Endothelial cell of umbilical vein (primary cell): ENCODE results near the gene ADAM33. TPM values are rescaled to one million over a fixed set of nuclear protein-coding genes. Genes with fewer than 3 reads are reported as not detected.

Experiments used
- BruUV-seq: library from RNA; stranded (reverse); fragments of 400-500 nt; replicated peaks from 2 replicates; lab custom pipeline; 2021; lab: Mats Ljungman, UMichigan
- CTCF ChIA-PET: fragments of 300-600, 350-600 bp; sonication (Branson Sonifier 250); formaldehyde crosslinking; loops from one replicate; lab custom pipeline; 2021; ENCODE audit warnings: antibody characterized with exemption, inconsistent platforms; lab: Charles Lee
- POLR2A ChIA-PET: fragments of 300-600, 350-600 bp; sonication (Branson Sonifier 250); formaldehyde crosslinking; loops from one replicate; lab custom pipeline; 2021; ENCODE audit warnings: antibody characterized with exemption, inconsistent platforms; lab: Charles Lee
- DNase-seq: peaks from one replicate; pipeline ENCODE4 v3.0.0-alpha.2; 2011; ENCODE audit warnings: low read depth, low spot score
- FAIRE-seq: peaks from 2 replicates; lab custom pipeline; 2011; peaks lifted over from hg19 to GRCh38; lab: Jason Lieb, UNC
- H2AFZ ChIP-seq: 2 replicates; pipeline ENCODE4 v1.6.0; 2012; ENCODE audit warnings: low read depth, low read length, control low read depth, inconsistent platforms
- H3K27ac ChIP-seq: 2 replicates; pipeline ENCODE4 v1.5.1; 2011; ENCODE audit warnings: low read depth, mild to moderate bottlenecking, control low read depth, low read length, moderate library complexity; ENCODE audit not compliant: insufficient read depth
- H3K27me3 ChIP-seq, 2 experiments: 2 replicates each; pipeline versions ENCODE4 v1.6.0 to v1.6.1; 2011; ENCODE audit warnings: low read length in 2 of 2, mixed read lengths in 1 of 2; ENCODE audit not compliant: control insufficient read depth in 2 of 2, insufficient read depth in 2 of 2
- H3K36me3 ChIP-seq, 2 experiments: 2 replicates in 1 of 2; 3 replicates in 1 of 2; pipeline ENCODE4 v1.5.1; 2011; ENCODE audit warnings: low read length in 2 of 2, mild to moderate bottlenecking in 1 of 2, moderate library complexity in 1 of 2; ENCODE audit not compliant: control insufficient read depth in 2 of 2, insufficient read depth in 2 of 2; ENCODE audit errors: extremely low read depth in 1 of 2
- H3K4me1 ChIP-seq: 3 replicates; pipeline ENCODE4 v1.5.1; 2011; ENCODE audit warnings: mild to moderate bottlenecking, low read length; ENCODE audit not compliant: control insufficient read depth, insufficient read depth; ENCODE audit errors: extremely low read depth
- H3K4me2 ChIP-seq: 2 replicates; pipeline ENCODE4 v1.6.1; 2011; ENCODE audit warnings: low read length, control low read depth, mixed read lengths; ENCODE audit not compliant: insufficient read depth
- H3K4me3 ChIP-seq, 3 experiments: fragments of 200-600 bp in 1 of 3; sonication (generic), shearing (Covaris generic) in 1 of 3; replicated peaks in 1 of 3; 2 replicates each; pipeline ENCODE4 v1.5.1; 2011 to 2016; ENCODE audit warnings: control low read depth in 3 of 3, low read length in 3 of 3, mild to moderate bottlenecking in 2 of 3, inconsistent platforms in 1 of 3, low read depth in 1 of 3, moderate library complexity in 1 of 3; ENCODE audit not compliant: insufficient read depth in 1 of 3
- H3K79me2 ChIP-seq: 2 replicates; pipeline ENCODE4 v1.6.0; 2012; ENCODE audit warnings: low read length, inconsistent platforms; ENCODE audit not compliant: control insufficient read depth, insufficient read depth
- H3K9ac ChIP-seq: replicated peaks from 2 replicates; pipeline ENCODE3; 2011; ENCODE audit warnings: low read length, control low read depth; ENCODE audit not compliant: insufficient read depth; ENCODE audit errors: extremely low read depth
- H3K9me1 ChIP-seq: replicated peaks from 3 replicates; pipeline ENCODE4 v1.6.0; 2011; ENCODE audit warnings: mild to moderate bottlenecking, low read length; ENCODE audit not compliant: control insufficient read depth, insufficient read depth; ENCODE audit errors: extremely low read depth
- H3K9me3 ChIP-seq: replicated peaks from 2 replicates; pipeline ENCODE4 v1.5.1; 2012; ENCODE audit warnings: low read length, inconsistent platforms; ENCODE audit not compliant: control insufficient read depth, insufficient read depth
- H4K20me1 ChIP-seq: replicated peaks from 2 replicates; pipeline ENCODE3; 2011; ENCODE audit warnings: mild to moderate bottlenecking, low read length; ENCODE audit not compliant: control insufficient read depth, insufficient read depth; ENCODE audit errors: extremely low read depth
- EZH2 ChIP-seq: IDR thresholded peaks from 2 replicates; pipeline ENCODE4 v1.6.1; 2012; ENCODE audit warnings: borderline replicate concordance, low read depth, mild to moderate bottlenecking, moderate library complexity, low read length, inconsistent platforms; ENCODE audit not compliant: severe bottlenecking
- FOS ChIP-seq: IDR thresholded peaks from 2 replicates; pipeline ENCODE4 v1.6.1; 2011; ENCODE audit warnings: mild to moderate bottlenecking, low read length, moderate library complexity, borderline replicate concordance; ENCODE audit not compliant: insufficient read depth
- GATA2 ChIP-seq: IDR thresholded peaks from 2 replicates; pipeline ENCODE4 v1.7.0; 2011; ENCODE audit warnings: low read depth, mild to moderate bottlenecking, moderate library complexity, mixed read lengths, low read length; ENCODE audit not compliant: insufficient read length, insufficient read depth
- JUN ChIP-seq: IDR thresholded peaks from 2 replicates; pipeline ENCODE4 v1.6.1; 2011; ENCODE audit warnings: borderline replicate concordance, low read depth; ENCODE audit not compliant: insufficient read length, insufficient read depth
- MYC ChIP-seq: IDR thresholded peaks from one replicate; pipeline ENCODE4 v1.6.1; 2011; ENCODE audit warnings: mild to moderate bottlenecking, low read depth, low read length
- POLR2A ChIP-seq: IDR thresholded peaks from 2 replicates; pipeline ENCODE4 v1.6.1; 2012; ENCODE audit warnings: low read depth, mild to moderate bottlenecking, control low read depth, low read length
- POLR2AphosphoS5 ChIP-seq: IDR thresholded peaks from 2 replicates; pipeline ENCODE4 v1.6.1; 2012; ENCODE audit warnings: low read depth, mild to moderate bottlenecking, control low read depth, low read length, moderate library complexity; ENCODE audit not compliant: insufficient read depth
- dilution Hi-C: fragments of 300-500 bp; cut with MboI; formaldehyde crosslinking; loops from one replicate; pipeline ENCODE4 v1.15.0; 2019; ENCODE audit warnings: low sequenced_read_pairs; ENCODE audit not compliant: extremely low pct_ligation_motif_present
- intact Hi-C: fragments of 100-400 bp; cut with micrococcal nuclease; formaldehyde crosslinking; loops from one replicate; pipeline ENCODE4 v1.10.0; 2022
- polyA plus RNA-seq, 4 experiments: library from polyadenylated mRNA; depleted of rRNA in 3 of 4; stranded (reverse) in 3 of 4; unstranded in 1 of 4; fragments of >200 nt; gene quantifications; 2 replicates each; pipeline versions ENCODE4 v1.2.1 to v1.2.3, GENCODE V29; 2011 to 2012; ENCODE audit warnings: missing spikeins in 1 of 4
- total RNA-seq: library from RNA; stranded (reverse); gene quantifications from 2 replicates; pipeline ENCODE4 v1.2.3, GENCODE V29; 2021
- TF ChIP-seq, protein P1 (sequence below): IDR thresholded peaks from 2 replicates; pipeline ENCODE4 v1.6.1; 2011; ENCODE audit not compliant: insufficient read depth, insufficient read length
- TF ChIP-seq, protein P2 (sequence below), 2 donors: IDR thresholded peaks; 1 replicate in 1 of 2; 2 replicates in 1 of 2; pipeline ENCODE4 v1.5.1; 2011; ENCODE audit warnings: low read length in 2 of 2, mild to moderate bottlenecking in 2 of 2, moderate library complexity in 2 of 2, control low read depth in 1 of 2, inconsistent platforms in 1 of 2, low read depth in 1 of 2; ENCODE audit not compliant: insufficient read depth in 1 of 2; ENCODE audit errors: extremely low read depth in 1 of 2

The ADAM33 gene
- total and polyA plus RNA-seq, 2 donors (not counting 3 experiments of a cell fraction or from before 2014, with no cell fraction given): 0.06 to 0.18 TPM

GRCh38 chr20:3696745-3697587 lies 15.2 kb upstream of the ADAM33 start:
- Histone ChIP-seq H3K79me2 (no peaks in the 10 kb centered on the region), H3K36me3 (no peaks in the 10 kb centered on the region), H3K27ac (no peak overlapping the region), H3K9me3 (no peaks in the 10 kb centered on the region), H3K27me3 (no peaks in the 10 kb centered on the region), H2AFZ (no peak overlapping the region), H3K4me2 (no peak overlapping the region), H3K9ac (no peak overlapping the region), H4K20me1 (no peaks in the 10 kb centered on the region), H3K4me1 (no peaks in the 10 kb centered on the region), H3K9me1 (no peaks in the 10 kb centered on the region), H3K4me3 (no peak overlapping the region)
- no TSS peak for BruUV-seq
- no peak for TF ChIP-seq EZH2
- TF ChIP-seq GATA2: no peak
- TF ChIP-seq MYC: no peak
- TF ChIP-seq, protein P1, sequence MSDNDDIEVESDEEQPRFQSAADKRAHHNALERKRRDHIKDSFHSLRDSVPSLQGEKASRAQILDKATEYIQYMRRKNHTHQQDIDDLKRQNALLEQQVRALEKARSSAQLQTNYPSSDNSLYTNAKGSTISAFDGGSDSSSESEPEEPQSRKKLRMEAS: no peak
- no peak for TF ChIP-seq POLR2AphosphoS5
- no peak for TF ChIP-seq JUN
- TF ChIP-seq, protein P2, sequence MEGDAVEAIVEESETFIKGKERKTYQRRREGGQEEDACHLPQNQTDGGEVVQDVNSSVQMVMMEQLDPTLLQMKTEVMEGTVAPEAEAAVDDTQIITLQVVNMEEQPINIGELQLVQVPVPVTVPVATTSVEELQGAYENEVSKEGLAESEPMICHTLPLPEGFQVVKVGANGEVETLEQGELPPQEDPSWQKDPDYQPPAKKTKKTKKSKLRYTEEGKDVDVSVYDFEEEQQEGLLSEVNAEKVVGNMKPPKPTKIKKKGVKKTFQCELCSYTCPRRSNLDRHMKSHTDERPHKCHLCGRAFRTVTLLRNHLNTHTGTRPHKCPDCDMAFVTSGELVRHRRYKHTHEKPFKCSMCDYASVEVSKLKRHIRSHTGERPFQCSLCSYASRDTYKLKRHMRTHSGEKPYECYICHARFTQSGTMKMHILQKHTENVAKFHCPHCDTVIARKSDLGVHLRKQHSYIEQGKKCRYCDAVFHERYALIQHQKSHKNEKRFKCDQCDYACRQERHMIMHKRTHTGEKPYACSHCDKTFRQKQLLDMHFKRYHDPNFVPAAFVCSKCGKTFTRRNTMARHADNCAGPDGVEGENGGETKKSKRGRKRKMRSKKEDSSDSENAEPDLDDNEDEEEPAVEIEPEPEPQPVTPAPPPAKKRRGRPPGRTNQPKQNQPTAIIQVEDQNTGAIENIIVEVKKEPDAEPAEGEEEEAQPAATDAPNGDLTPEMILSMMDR (IDR thresholded peaks at IDR 0.05; ENCODE audit: extremely low read depth in 1 of 2, insufficient read depth in 1 of 2, low read depth in 1 of 2, low read length in 2 of 2): no peak
- no peak for TF ChIP-seq POLR2A
- no peak for TF ChIP-seq FOS
- CTCF ChIA-PET: interaction anchor here (0.6 to 12.6 kb wide), 13 partner anchors 10 to 389 kb away, joined by 3 to 112 read pairs (median 4); partner anchors contain the start of genes ADAM33, ADISSP and CENPB
- dilution Hi-C loops: no loop called here
- POLR2A ChIA-PET: no interaction called here
- intact Hi-C loops: no loop called here
- DNase-seq (no peak), FAIRE-seq (no peak)
